GM12878 (cell line): ENCODE data around the gene AGBL3. TPM values are rescaled to one million over a fixed set of nuclear protein-coding genes. Genes with fewer than 3 reads are reported as not detected.

Experiments used
- ATAC-seq: fragments of 200-7000 bp; cut with Tn5 transposase; 3 replicates; pipeline ENCODE4 v1.9.1; 2020; ENCODE audit warnings: mild to moderate bottlenecking, moderate library complexity
- BruUV-seq: library from RNA; stranded (reverse); fragments of 400-500 nt; replicated peaks from 2 replicates; lab custom pipeline; 2021; lab: Mats Ljungman, UMichigan
- CTCF ChIA-PET: fragments of 300-600 bp; sonication (Branson Sonifier 250); formaldehyde crosslinking; extraction: SDS; loops from one replicate; lab custom pipeline; 2021; ENCODE audit warnings: inconsistent platforms; lab: Yijun Ruan, JAX
- POLR2A ChIA-PET: fragments of 350-600 bp; formaldehyde crosslinking; extraction: SDS; loops from one replicate; lab custom pipeline; 2021; ENCODE audit warnings: inconsistent platforms; lab: Charles Lee
- RAD21 ChIA-PET: fragments of 300-600 bp; sonication (Branson Sonifier 250); formaldehyde crosslinking; loops from one replicate; lab custom pipeline; 2023; ENCODE audit warnings: antibody characterized with exemption; ENCODE audit not compliant: unreplicated experiment; lab: Charles Lee
- SMC1A ChIA-PET: fragments of 300-600 bp; sonication (Branson Sonifier 250); formaldehyde crosslinking; loops from one replicate; lab custom pipeline; 2023; ENCODE audit not compliant: unreplicated experiment, uncharacterized antibody; lab: Charles Lee
- DNase-seq: peaks from one replicate; pipeline ENCODE4 v3.0.0-alpha.2; 2011; ENCODE audit warnings: low read depth, low spot score
- FAIRE-seq: peaks from 3 replicates; lab custom pipeline; 2011; peaks lifted over from hg19 to GRCh38; lab: Jason Lieb, UNC
- H2AFZ ChIP-seq: 2 replicates; pipeline ENCODE4 v1.6.0; 2011; ENCODE audit warnings: low read depth, low read length, control low read depth; ENCODE audit not compliant: control insufficient read depth
- H3K27ac ChIP-seq: 2 replicates; pipeline ENCODE4 v1.5.1; 2011; ENCODE audit warnings: control low read depth; ENCODE audit not compliant: control insufficient read depth, insufficient read depth
- H3K27me3 ChIP-seq, 2 experiments: replicated peaks in 1 of 2; 2 replicates each; pipeline versions ENCODE4 v1.6.0 to v1.6.1; 2011; ENCODE audit warnings: low read length in 1 of 2; ENCODE audit not compliant: control insufficient read depth in 2 of 2, insufficient read depth in 2 of 2
- H3K36me3 ChIP-seq, 2 experiments: 2 replicates each; pipeline ENCODE4 v1.5.1; 2011; ENCODE audit warnings: low read length in 1 of 2; ENCODE audit not compliant: control insufficient read depth in 2 of 2, insufficient read depth in 2 of 2
- H3K4me1 ChIP-seq: 2 replicates; pipeline ENCODE4 v1.6.1; 2011; ENCODE audit warnings: mild to moderate bottlenecking, low read length, moderate library complexity, mixed read lengths; ENCODE audit not compliant: control insufficient read depth, insufficient read depth
- H3K4me2 ChIP-seq: 2 replicates; pipeline ENCODE4 v1.6.0; 2011; ENCODE audit warnings: control low read depth; ENCODE audit not compliant: control insufficient read depth, insufficient read depth
- H3K4me3 ChIP-seq: fragments of 200-600 bp; sonication (generic); 2 replicates; pipeline ENCODE4 v1.5.1; 2016
- H3K79me2 ChIP-seq: 2 replicates; pipeline ENCODE4 v1.6.0; 2011; ENCODE audit warnings: low read length; ENCODE audit not compliant: control insufficient read depth, insufficient read depth
- H3K9ac ChIP-seq: 2 replicates; pipeline ENCODE4 v1.8.0; 2011; ENCODE audit warnings: low read length, control low read depth, mixed read lengths; ENCODE audit not compliant: control insufficient read depth, insufficient read depth
- H3K9me3 ChIP-seq: replicated peaks from 3 replicates; pipeline ENCODE4 v1.5.1; 2011; ENCODE audit warnings: mild to moderate bottlenecking, low read length; ENCODE audit not compliant: control insufficient read depth, insufficient read depth
- H4K20me1 ChIP-seq: 2 replicates; pipeline ENCODE4 v1.6.0; 2011; ENCODE audit not compliant: control insufficient read depth, insufficient read depth
- ATF7 ChIP-seq: fragments of 450-650 bp; IDR thresholded peaks from 2 replicates; pipeline ENCODE4 v1.6.1; 2016; ENCODE audit warnings: low read depth, mild to moderate bottlenecking
- CUX1 ChIP-seq: IDR thresholded peaks from 2 replicates; pipeline ENCODE4 v1.6.1; 2012; ENCODE audit warnings: improper control_type of control experiment, low read depth, low read length; ENCODE audit not compliant: insufficient replicate concordance
- TBL1XR1 ChIP-seq: IDR thresholded peaks from 2 replicates; pipeline ENCODE4 v1.6.1; 2012; ENCODE audit warnings: low read depth, low read length, improper control_type of control experiment
- WGBS: methylation state at CpG from one replicate; pipeline ENCODE4 v1.1.6; 2016; ENCODE audit warnings: low lambda C conversion rate; ENCODE audit not compliant: insufficient replicate concordance, insufficient coverage; ENCODE audit errors: missing lambda C conversion rate; 5-methylcytosine and 5-hydroxymethylcytosine counted together
- in situ Hi-C: fragments of 300-500 bp; cut with MboI; formaldehyde crosslinking; loops from 9 replicates; pipeline ENCODE4 v1.14.3; 2018; ENCODE audit warnings: mixed read lengths
- intact Hi-C: fragments of 100-400 bp; cut with micrococcal nuclease; formaldehyde crosslinking; loops from one replicate; pipeline ENCODE4 v1.14.2; 2022; ENCODE audit not compliant: unreplicated experiment
- polyA plus RNA-seq, 11 experiments: library from polyadenylated mRNA; depleted of rRNA in 4 of 11; unstranded in 6 of 11; stranded (reverse) in 5 of 11; fragments of >200 nt; fragmentation: Nextera tagmentation in 4 of 11; fragmentation: Illumina TruSeq in 1 of 11; extraction: Ambion mirVana in 4 of 11; extraction: Trizol in 1 of 11; gene quantifications; 1 replicate in 1 of 11; 2 replicates in 10 of 11; pipeline versions ENCODE4 v1.2.1 to v1.2.3, GENCODE V29; 2011 to 2016; ENCODE audit warnings: inconsistent platforms in 2 of 11, missing spikeins in 2 of 11, low read depth in 1 of 11
- total RNA-seq, 4 experiments: library from RNA; depleted of rRNA in 3 of 4; stranded (reverse); fragments of >200 nt in 3 of 4; fragmentation: Illumina TruSeq in 1 of 4; extraction: Trizol in 1 of 4; gene quantifications; 2 replicates each; pipeline versions ENCODE4 v1.2.1 to v1.2.3, GENCODE V29; 2013 to 2021
- TF ChIP-seq, protein P1 (sequence below): fragments of 450-650 bp; IDR thresholded peaks from 2 replicates; pipeline ENCODE4 v1.6.1; 2018; ENCODE audit warnings: borderline replicate concordance, mild to moderate bottlenecking; ENCODE audit not compliant: partially characterized antibody

AGBL3 gene
- total and polyA plus RNA-seq, 10 of the 15 experiments (the other 5 are each of a cell fraction or from before 2014, with no cell fraction given): 0.82 to 12.4 (median 3.7) TPM

- TF ChIP-seq, protein P1, sequence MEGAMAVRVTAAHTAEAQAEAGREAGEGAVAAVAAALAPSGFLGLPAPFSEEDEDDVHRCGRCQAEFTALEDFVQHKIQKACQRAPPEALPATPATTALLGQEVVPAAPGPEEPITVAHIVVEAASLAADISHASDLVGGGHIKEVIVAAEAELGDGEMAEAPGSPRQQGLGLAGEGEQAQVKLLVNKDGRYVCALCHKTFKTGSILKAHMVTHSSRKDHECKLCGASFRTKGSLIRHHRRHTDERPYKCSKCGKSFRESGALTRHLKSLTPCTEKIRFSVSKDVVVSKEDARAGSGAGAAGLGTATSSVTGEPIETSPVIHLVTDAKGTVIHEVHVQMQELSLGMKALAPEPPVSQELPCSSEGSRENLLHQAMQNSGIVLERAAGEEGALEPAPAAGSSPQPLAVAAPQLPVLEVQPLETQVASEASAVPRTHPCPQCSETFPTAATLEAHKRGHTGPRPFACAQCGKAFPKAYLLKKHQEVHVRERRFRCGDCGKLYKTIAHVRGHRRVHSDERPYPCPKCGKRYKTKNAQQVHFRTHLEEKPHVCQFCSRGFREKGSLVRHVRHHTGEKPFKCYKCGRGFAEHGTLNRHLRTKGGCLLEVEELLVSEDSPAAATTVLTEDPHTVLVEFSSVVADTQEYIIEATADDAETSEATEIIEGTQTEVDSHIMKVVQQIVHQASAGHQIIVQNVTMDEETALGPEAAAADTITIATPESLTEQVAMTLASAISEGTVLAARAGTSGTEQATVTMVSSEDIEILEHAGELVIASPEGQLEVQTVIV: no peak
- TF ChIP-seq, all 136 proteins: peak for 0
Measured at GRCh38 chr7:135012229-135012628, 25.9 kb downstream of the AGBL3 start (continued).

DNA sequence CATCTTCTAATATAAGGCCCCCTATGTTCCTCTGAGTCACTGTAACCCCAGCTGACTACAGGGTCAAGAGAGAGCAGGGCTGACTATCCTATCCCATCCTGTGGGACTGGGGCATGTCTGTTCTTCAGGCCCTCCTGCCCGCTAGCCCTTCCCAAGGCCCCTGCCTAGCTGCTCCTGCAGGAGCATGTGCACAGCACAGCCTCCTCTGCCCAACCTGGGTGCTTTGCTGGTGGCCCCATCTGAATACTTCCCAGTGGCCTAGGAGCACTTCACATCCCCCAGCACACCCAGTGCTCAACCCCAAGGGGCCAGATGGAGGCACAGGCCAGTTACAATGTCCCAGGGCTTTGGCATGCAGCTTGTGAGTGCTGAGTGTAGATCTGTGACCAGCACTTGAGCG, 37.3 kb downstream of the AGBL3 start:
- H3K79me2 ChIP-seq: no peaks in the 10 kb centered on the region
- H3K27me3 ChIP-seq: no peaks in the 10 kb centered on the region
- ChIA-PET RAD21 (no interaction called here), SMC1A (interaction anchor here (0.7 kb wide), 1 partner anchor 92 kb away, joined by 4 read pairs; no protein-coding TSS in a partner anchor), CTCF (interaction anchor here (1.3 to 2.0 kb wide), 3 partner anchors 10 to 146 kb away, joined by 3 to 4 read pairs (median 3); no protein-coding TSS in a partner anchor), POLR2A (no interaction called here)
- in situ Hi-C loops: no loop called here
- H4K20me1 ChIP-seq: no peaks in the 10 kb centered on the region
- H3K9ac ChIP-seq: no peak overlapping the region
- no peak overlapping the region for H3K27ac ChIP-seq
- intact Hi-C loops: no loop called here
- 54% methylated on average over 2 of the region's 2 CpGs for WGBS
- H3K4me3 ChIP-seq: no peak overlapping the region
- peaks cover 3% of the 10 kb centered on the region; the same call in 2 of the 3 replicates for H3K9me3 ChIP-seq
- TF ChIP-seq ATF7 (no peak), TBL1XR1 (no peak), CUX1 (no peak)
- ATAC-seq: no peak
- H3K4me1 ChIP-seq: no peaks in the 10 kb centered on the region
- no peak for DNase-seq
- no peak overlapping the region for H3K4me2 ChIP-seq
- BruUV-seq: no TSS peak
- no peak for FAIRE-seq
- H3K36me3 ChIP-seq: no peaks in the 10 kb centered on the region
- no peak overlapping the region for H2AFZ ChIP-seq
